H9 (cell line): Measurements from ENCODE around the gene SKIDA1. TPM values are rescaled to one million over a fixed set of nuclear protein-coding genes. Genes with fewer than 3 reads are reported as not detected.

Experiments
- DNase-seq: peaks from one replicate; pipeline ENCODE4 v3.0.0-alpha.2; 2017
- H2AFZ ChIP-seq: one replicate; pipeline ENCODE4 v1.6.1; 2013; ENCODE audit warnings: mild to moderate bottlenecking, low read length, control low read depth, moderate library complexity
- H2AK5ac ChIP-seq: 2 replicates; pipeline ENCODE4 v1.6.1; 2013; ENCODE audit warnings: low read length, control low read depth, mixed read lengths; ENCODE audit not compliant: insufficient read length
- H2BK120ac ChIP-seq: one replicate; pipeline ENCODE4 v1.6.1; 2013; ENCODE audit warnings: low read depth, mild to moderate bottlenecking, low read length, control low read depth, inconsistent platforms; ENCODE audit not compliant: poor library complexity, severe bottlenecking
- H2BK12ac ChIP-seq: 2 replicates; pipeline ENCODE4 v1.6.1; 2013; ENCODE audit warnings: low read length, control low read depth, mixed read lengths, low read depth; ENCODE audit not compliant: insufficient read length
- H2BK15ac ChIP-seq: 2 replicates; pipeline ENCODE4 v1.6.1; 2013; ENCODE audit warnings: low read depth, low read length, control low read depth
- H2BK20ac ChIP-seq: one replicate; pipeline ENCODE4 v1.6.1; 2013; ENCODE audit warnings: low read depth, mild to moderate bottlenecking, low read length, control low read depth, inconsistent platforms; ENCODE audit not compliant: poor library complexity, severe bottlenecking
- H2BK5ac ChIP-seq: 2 replicates; pipeline ENCODE4 v1.6.1; 2013; ENCODE audit warnings: low read length, control low read depth, mixed read lengths; ENCODE audit not compliant: insufficient read length
- H3K14ac ChIP-seq: 2 replicates; pipeline ENCODE4 v1.6.1; 2013; ENCODE audit warnings: low read length, control low read depth; ENCODE audit not compliant: insufficient read depth
- H3K18ac ChIP-seq: 2 replicates; pipeline ENCODE4 v1.6.1; 2013; ENCODE audit warnings: low read depth, mild to moderate bottlenecking, mixed read lengths, low read length, control low read depth; ENCODE audit not compliant: insufficient read length
- H3K23ac ChIP-seq: 2 replicates; pipeline ENCODE4 v1.6.1; 2013; ENCODE audit warnings: low read length, control low read depth, mixed read lengths, low read depth; ENCODE audit not compliant: insufficient read length
- H3K23me2 ChIP-seq: 2 replicates; pipeline ENCODE4 v1.6.1; 2013; ENCODE audit warnings: low read depth, mild to moderate bottlenecking, mixed read lengths, low read length, control low read depth; ENCODE audit not compliant: insufficient read length, poor library complexity, severe bottlenecking
- H3K27ac ChIP-seq: 2 replicates; pipeline ENCODE4 v1.5.1; 2013; ENCODE audit warnings: low read length, control low read depth, mixed read lengths, low read depth; ENCODE audit not compliant: insufficient read length
- H3K27me3 ChIP-seq: 2 replicates; pipeline ENCODE4 v1.6.1; 2013; ENCODE audit warnings: low read length, control low read depth, inconsistent platforms; ENCODE audit not compliant: insufficient read depth
- H3K4ac ChIP-seq: 2 replicates; pipeline ENCODE4 v1.6.1; 2013; ENCODE audit warnings: low read depth, mild to moderate bottlenecking, control low read depth, inconsistent platforms, low read length, moderate library complexity
- H3K4me1 ChIP-seq: 2 replicates; pipeline ENCODE4 v1.6.1; 2013; ENCODE audit warnings: low read length, control low read depth, inconsistent platforms; ENCODE audit not compliant: insufficient read depth
- H3K4me2 ChIP-seq: 2 replicates; pipeline ENCODE4 v1.6.1; 2013; ENCODE audit warnings: low read length, control low read depth, mixed read lengths; ENCODE audit not compliant: insufficient read length, insufficient read depth
- H3K56ac ChIP-seq: 2 replicates; pipeline ENCODE4 v1.6.1; 2013; ENCODE audit warnings: low read depth, mild to moderate bottlenecking, mixed read lengths, low read length, control low read depth; ENCODE audit not compliant: insufficient read length
- H3K79me1 ChIP-seq: 2 replicates; pipeline ENCODE4 v1.6.1; 2013; ENCODE audit warnings: low read depth, mild to moderate bottlenecking, moderate library complexity, low read length, control low read depth, inconsistent platforms; ENCODE audit not compliant: insufficient read depth, poor library complexity, severe bottlenecking
- H3K79me2 ChIP-seq: 2 replicates; pipeline ENCODE4 v1.6.1; 2013; ENCODE audit warnings: low read length, control low read depth, inconsistent platforms; ENCODE audit not compliant: insufficient read depth
- H3K9ac ChIP-seq: 2 replicates; pipeline ENCODE4 v1.6.1; 2013; ENCODE audit warnings: low read length, control low read depth, mixed read lengths; ENCODE audit not compliant: insufficient read length; ENCODE audit errors: extremely low read depth
- H3K9me3 ChIP-seq: one replicate; pipeline ENCODE4 v1.6.1; 2013; ENCODE audit warnings: low read depth, low read length, inconsistent platforms; ENCODE audit not compliant: control insufficient read depth
- H3T11ph ChIP-seq: one replicate; pipeline ENCODE4 v1.6.1; 2013; ENCODE audit warnings: mild to moderate bottlenecking, low read length, control low read depth, inconsistent platforms
- H4K20me1 ChIP-seq: one replicate; pipeline ENCODE4 v1.6.1; 2013; ENCODE audit not compliant: control insufficient read depth, insufficient read length, insufficient read depth
- H4K5ac ChIP-seq: 2 replicates; pipeline ENCODE4 v1.6.1; 2013; ENCODE audit warnings: low read depth, mild to moderate bottlenecking, mixed read lengths, low read length, control low read depth; ENCODE audit not compliant: insufficient read length
- H4K8ac ChIP-seq: replicated peaks from 2 replicates; pipeline ENCODE4 v1.6.1; 2013; ENCODE audit warnings: low read length, control low read depth, mixed read lengths, low read depth; ENCODE audit not compliant: insufficient read length
- H4K91ac ChIP-seq: 2 replicates; pipeline ENCODE4 v1.6.1; 2013; ENCODE audit warnings: low read depth, mild to moderate bottlenecking, moderate library complexity, mixed read lengths, low read length, control low read depth; ENCODE audit not compliant: insufficient read length
- H3K27ac Mint-ChIP-seq, 3 experiments: 2 replicates in 2 of 3; 3 replicates in 1 of 3; pipeline ENCODE4 v1.8.0; 2020 to 2021; ENCODE audit warnings: mixed read lengths in 3 of 3, mild to moderate bottlenecking in 1 of 3, moderate library complexity in 1 of 3
- H3K27me3 Mint-ChIP-seq: 2 replicates; pipeline ENCODE4 v1.8.0; 2021; ENCODE audit warnings: low read depth, mild to moderate bottlenecking, moderate library complexity, mixed read lengths
- H3K36me3 Mint-ChIP-seq, 3 experiments: 2 replicates in 2 of 3; 3 replicates in 1 of 3; pipeline ENCODE4 v1.8.0; 2020 to 2021; ENCODE audit warnings: low read depth in 3 of 3, mixed read lengths in 3 of 3; ENCODE audit not compliant: insufficient read depth in 1 of 3
- H3K4me1 Mint-ChIP-seq, 2 experiments: 2 replicates each; pipeline ENCODE4 v1.8.0; 2020; ENCODE audit warnings: mixed read lengths in 2 of 2
- H3K4me3 Mint-ChIP-seq, 2 experiments: 2 replicates in 1 of 2; 3 replicates in 1 of 2; pipeline ENCODE4 v1.8.0; 2020 to 2021; ENCODE audit warnings: mild to moderate bottlenecking in 2 of 2, mixed read lengths in 2 of 2, moderate library complexity in 1 of 2
- H3K9me3 Mint-ChIP-seq, 2 experiments: 2 replicates in 1 of 2; 3 replicates in 1 of 2; pipeline ENCODE4 v1.8.0; 2020; ENCODE audit warnings: mild to moderate bottlenecking in 2 of 2, mixed read lengths in 2 of 2, moderate library complexity in 1 of 2
- CTCF ChIP-seq: fragments of 200-600 bp; sonication (generic); conservative IDR thresholded peaks from 3 replicates; pipeline ENCODE4 v1.8.0; 2021; ENCODE audit warnings: antibody characterized with exemption, mild to moderate bottlenecking
- WGBS: extraction: QIAGEN DNeasy Blood & Tissue Kit; methylation state at CpG from one replicate; pipeline ENCODE4 v1.1.7; 2013; ENCODE audit warnings: missing lambda C conversion rate, low lambda C conversion rate, mixed read lengths; ENCODE audit not compliant: insufficient read length; ENCODE audit errors: extremely low coverage; 5-methylcytosine and 5-hydroxymethylcytosine counted together
- total RNA-seq: library from RNA; stranded (reverse); gene quantifications from 2 replicates; pipeline ENCODE4 v1.2.1, GENCODE V29; 2021

Gene SKIDA1
- total RNA-seq, 1 experiment from 2014 or later, result 5.9 TPM

GRCh38 chr10:21499701-21500577 is 25.5 kb downstream of the SKIDA1 start:
- H3K18ac ChIP-seq, result peak overlapping the region; percentile 2
- peaks cover 50% of the 10 kb centered on the region for H3K27me3 Mint-ChIP-seq
- peaks cover 60 to 70% of the 10 kb centered on the region in 2 experiments for H3K4me1 Mint-ChIP-seq
- H4K8ac ChIP-seq, result no peak overlapping the region
- H3K79me1 ChIP-seq, result no peaks in the 10 kb centered on the region
- H2AK5ac ChIP-seq, result no peak overlapping the region
- H3K9me3 Mint-ChIP-seq, result no peaks in the 10 kb centered on the region; a peak in 1 of 5 replicates
- H3K27me3 ChIP-seq, result peaks cover 19% of the 10 kb centered on the region; the same call in 1 of the 2 replicates
- no peak overlapping the region for H3T11ph ChIP-seq
- H3K4me3 Mint-ChIP-seq, result peak overlapping the region; percentile 59 to 79
- no peak overlapping the region for H3K27ac ChIP-seq
- H2BK120ac ChIP-seq, result no peak overlapping the region
- WGBS, result no CpG with 5 or more reads among the region's 72 CpGs
- H3K23me2 ChIP-seq, result peaks cover 29% of the 10 kb centered on the region
- H3K9ac ChIP-seq, result peak overlapping the region; percentile 5
- H3K27ac Mint-ChIP-seq, result peak overlapping the region in 1 of 3 experiments; percentile 82; a peak in 2 of 7 replicates
- no peak overlapping the region for H2BK5ac ChIP-seq
- no peak overlapping the region for H4K5ac ChIP-seq
- H3K23ac ChIP-seq, result no peak overlapping the region
- peaks cover 0 to 5% (median 2%) of the 10 kb centered on the region in 3 experiments; a peak in 3 of 7 replicates for H3K36me3 Mint-ChIP-seq
- H2BK12ac ChIP-seq, result no peak overlapping the region
- no peak overlapping the region for H4K91ac ChIP-seq
- no peaks in the 10 kb centered on the region for H3K9me3 ChIP-seq
- DNase-seq, result peak; percentile 74
- no peak overlapping the region for H2BK20ac ChIP-seq
- H2AFZ ChIP-seq, result no peak overlapping the region
- peak overlapping the region; percentile 69 for H3K4me2 ChIP-seq
- H3K79me2 ChIP-seq, result no peaks in the 10 kb centered on the region
- TF ChIP-seq CTCF, result 0 out of 3 replicates have a peak, but pooled peaks have one; percentile 9
- 0 out of 2 replicates have a peak overlapping the region, but pooled peaks have one; percentile 23 for H3K14ac ChIP-seq
- H2BK15ac ChIP-seq, result no peak overlapping the region
- H4K20me1 ChIP-seq, result no peaks in the 10 kb centered on the region
- no peak overlapping the region for H3K4ac ChIP-seq
- H3K4me1 ChIP-seq, result peaks cover 18% of the 10 kb centered on the region; the same call in 1 of the 2 replicates
- H3K56ac ChIP-seq, result no peak overlapping the region
